GM06990 (cell line): ENCODE data around the gene SLC18B1.
"Not testable (repeated sequence)": the region's sequence is repeated elsewhere in the genome, so short reads cannot be mapped to it uniquely, and the experiment has no call there.

Experiments
- DNase-seq: peaks from one replicate; pipeline ENCODE4 v3.0.0-alpha.2; 2011; ENCODE audit not compliant: insufficient read length; ENCODE audit errors: extremely low read depth
- H3K27me3 ChIP-seq: replicated peaks from 2 replicates; pipeline ENCODE4 v1.6.0; 2011; ENCODE audit warnings: low read length; ENCODE audit not compliant: control insufficient read depth, insufficient read depth
- H3K36me3 ChIP-seq: 2 replicates; pipeline ENCODE4 v1.5.1; 2011; ENCODE audit warnings: low read length; ENCODE audit not compliant: control insufficient read depth, insufficient read depth
- H3K4me3 ChIP-seq: replicated peaks from 2 replicates; pipeline ENCODE4 v1.5.1; 2011; ENCODE audit warnings: low read depth, mild to moderate bottlenecking, control low read depth, low read length
- CTCF ChIP-seq: IDR thresholded peaks from 2 replicates; pipeline ENCODE4 v1.5.1; 2011; ENCODE audit warnings: low read length, control low read depth, mild to moderate bottlenecking, inconsistent platforms; ENCODE audit not compliant: insufficient read depth, poor library complexity, severe bottlenecking

The SLC18B1 gene

DNA sequence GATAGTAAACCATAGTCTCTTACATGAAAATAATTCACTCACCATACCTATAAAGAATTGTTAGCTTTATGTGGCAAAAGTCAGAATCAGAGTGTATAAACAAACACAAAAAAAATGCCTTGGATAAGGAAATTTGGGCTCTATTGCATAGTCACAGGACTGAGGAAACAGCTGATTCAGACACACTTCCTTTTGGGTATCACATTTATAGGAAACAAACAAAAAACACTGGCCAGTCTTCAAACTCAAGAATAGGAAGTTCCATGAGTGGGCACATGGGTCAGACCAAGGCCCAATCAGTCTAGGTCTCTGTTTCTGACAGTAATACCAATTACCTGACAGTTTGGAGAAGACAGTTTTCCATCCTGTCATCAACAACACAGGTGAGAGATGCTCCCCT lies 8.0 kb downstream of the SLC18B1 start:
- H3K27me3 ChIP-seq, result no peaks in the 10 kb centered on the region
- no peak for TF ChIP-seq CTCF
- no peak for DNase-seq
- H3K36me3 ChIP-seq, result no peaks in the 10 kb centered on the region
- H3K4me3 ChIP-seq, result no peak overlapping the region

- no peak for TF ChIP-seq CTCF
- Histone ChIP-seq H3K4me3 (no peak overlapping the region), H3K36me3 (no peaks in the 10 kb centered on the region), H3K27me3 (no peaks in the 10 kb centered on the region)
- no peak for DNase-seq
These were observed 9.1 kb downstream of the SLC18B1 start for GRCh38 chr6:132789396-132789776.

DNA sequence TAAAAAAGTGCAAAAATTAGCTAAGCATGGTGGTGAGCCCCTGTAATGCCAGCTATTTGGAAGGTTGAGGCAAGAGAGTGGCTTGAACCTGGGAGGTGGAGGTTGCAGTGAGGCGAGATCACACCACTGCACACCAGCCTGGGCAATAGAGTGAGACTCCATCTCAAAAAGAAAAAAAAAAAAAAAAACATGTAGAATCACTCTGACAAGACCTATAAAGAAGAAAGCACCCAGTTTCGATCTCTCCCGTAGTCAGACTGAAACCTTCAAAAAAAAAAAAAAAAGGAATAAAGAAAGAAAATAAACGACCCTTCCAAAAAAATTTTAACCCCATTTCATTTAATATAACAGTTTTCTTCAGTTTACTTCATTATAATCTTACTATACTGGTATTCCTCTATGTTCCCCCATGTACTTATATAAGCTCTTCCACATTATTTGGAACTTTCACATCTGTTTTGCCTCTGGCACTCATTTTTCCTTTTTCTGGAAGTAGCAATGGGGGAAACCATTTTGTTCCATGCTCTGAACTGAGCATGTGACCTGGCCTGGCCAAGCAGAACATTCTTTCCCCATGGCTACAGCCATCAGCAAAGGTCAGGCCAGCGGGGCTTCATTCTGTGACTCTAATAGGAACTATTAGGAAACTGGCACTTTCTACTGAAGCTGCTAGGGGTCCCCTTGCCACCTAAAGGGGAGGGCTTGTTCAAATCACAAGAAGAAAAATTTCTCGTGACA lies 9.6 kb downstream of the SLC18B1 start:
- no peak for TF ChIP-seq CTCF
- no peaks in the 10 kb centered on the region for H3K27me3 ChIP-seq
- no peak overlapping the region for H3K4me3 ChIP-seq
- H3K36me3 ChIP-seq, result no peaks in the 10 kb centered on the region
- DNase-seq, result no peak

- Histone ChIP-seq H3K4me3 (no peak overlapping the region), H3K27me3 (no peaks in the 10 kb centered on the region), H3K36me3 (no peaks in the 10 kb centered on the region)
- no peak for TF ChIP-seq CTCF
- DNase-seq, result no peak
These were observed 12.5 kb downstream of the SLC18B1 start for GRCh38 chr6:132785936-132786335.

GRCh38 chr6:132780770-132781371 lies 17.6 kb downstream of the SLC18B1 start:
- H3K4me3 ChIP-seq, result no peak overlapping the region
- TF ChIP-seq CTCF, result peak; percentile 26
- no peak for DNase-seq
- H3K27me3 ChIP-seq, result no peaks in the 10 kb centered on the region
- no peaks in the 10 kb centered on the region for H3K36me3 ChIP-seq

GRCh38 chr6:132777881-132778280 lies 20.6 kb downstream of the SLC18B1 start:
- H3K4me3 ChIP-seq, H3K27me3 ChIP-seq, DNase-seq, H3K36me3 ChIP-seq: not testable (repeated sequence)
